GM21423 (cell line): ENCODE results near the gene DCLRE1A.

ENCODE experiments used
- ATAC-seq: cut with Tn5 transposase; IDR thresholded peaks from one replicate; pipeline ENCODE4 v1.9.1; 2021; ENCODE audit warnings: mild to moderate bottlenecking, moderate library complexity; ENCODE audit not compliant: unreplicated experiment

DCLRE1A gene

GRCh38 chr10:113854013-113854760 is at the start of gene DCLRE1A, which contains the start of gene NHLRC2:
DCLRE1A (minus strand) TSS chr10:113854082; CDS start chr10:113853182, 900 bp downstream.
NHLRC2 (plus strand) TSS chr10:113854661; CDS start chr10:113854873, 212 bp downstream.
- ATAC-seq, result peak; percentile 32

- ATAC-seq, result no peak
Observed at GRCh38 chr10:113899952-113900598, 46.2 kb upstream of the DCLRE1A start.

- no peak for ATAC-seq
Observed at GRCh38 chr10:113897693-113898618, 44.1 kb upstream of the DCLRE1A start.

- no peak for ATAC-seq
Observed at GRCh38 chr10:113895018-113895417, 41.1 kb upstream of the DCLRE1A start.

- no peak for ATAC-seq
Observed at GRCh38 chr10:113894581-113894980, 40.7 kb upstream of the DCLRE1A start.

GRCh38 chr10:113893570-113893969 is 39.7 kb upstream of the DCLRE1A start:
- no peak for ATAC-seq

GRCh38 chr10:113891476-113891875 is 37.6 kb upstream of the DCLRE1A start:
- no peak for ATAC-seq

GRCh38 chr10:113890769-113891168 is 36.9 kb upstream of the DCLRE1A start:
- no peak for ATAC-seq

GRCh38 chr10:113889911-113890310 is 36.0 kb upstream of the DCLRE1A start:
- ATAC-seq, result no peak

GRCh38 chr10:113882240-113882639 is 28.4 kb upstream of the DCLRE1A start:
- no peak for ATAC-seq

GRCh38 chr10:113880236-113880635 is 26.4 kb upstream of the DCLRE1A start:
- ATAC-seq, result peak; percentile 44

GRCh38 chr10:113879691-113880090 is 25.8 kb upstream of the DCLRE1A start:
- ATAC-seq, result peak; percentile 77

- no peak for ATAC-seq
Observed at GRCh38 chr10:113876461-113876860, 22.6 kb upstream of the DCLRE1A start.

- no peak for ATAC-seq
Observed at GRCh38 chr10:113875212-113875611, 21.3 kb upstream of the DCLRE1A start.

GRCh38 chr10:113872139-113873030 is 18.5 kb upstream of the DCLRE1A start:
- ATAC-seq, result no peak

- ATAC-seq, result no peak
Observed at GRCh38 chr10:113869789-113870188, 15.9 kb upstream of the DCLRE1A start.

- no peak for ATAC-seq
Observed at GRCh38 chr10:113867904-113868303, 14.0 kb upstream of the DCLRE1A start.

- no peak for ATAC-seq
Observed at GRCh38 chr10:113866551-113867394, 12.9 kb upstream of the DCLRE1A start.

GRCh38 chr10:113865901-113866300 is 12.0 kb upstream of the DCLRE1A start:
- ATAC-seq, result no peak
